ENCODE results near the gene PLXNA2.

Gene PLXNA2

GRCh38 chr1:208243967-208244916, at the start of gene PLXNA2:
Gene PLXNA2 (minus strand): TSS chr1:208244384. CDS start chr1:208217922, 26,462 bp downstream.
- no peak for DNase-seq (ENCODE audit: low spot score)

- DNase-seq (ENCODE audit: low spot score) = no peak
These were observed 48.7 kb upstream of the PLXNA2 start for GRCh38 chr1:208292908-208293307.

- DNase-seq (ENCODE audit: low spot score) = no peak
These were observed 47.9 kb upstream of the PLXNA2 start for GRCh38 chr1:208291923-208292711.

- DNase-seq (ENCODE audit: low spot score) = no peak
These were observed 46.9 kb upstream of the PLXNA2 start for GRCh38 chr1:208291129-208291528.

GRCh38 chr1:208289716-208290115, 45.5 kb upstream of the PLXNA2 start:
- DNase-seq (ENCODE audit: low spot score) = no peak

- DNase-seq (ENCODE audit: low spot score) = no peak
These were observed 44.3 kb upstream of the PLXNA2 start for GRCh38 chr1:208288495-208288894.

GRCh38 chr1:208280681-208281450, 36.7 kb upstream of the PLXNA2 start:
- DNase-seq (ENCODE audit: low spot score) = no peak

GRCh38 chr1:208279826-208280588, 35.8 kb upstream of the PLXNA2 start:
- DNase-seq (ENCODE audit: low spot score) = no peak

GRCh38 chr1:208278638-208279037, 34.5 kb upstream of the PLXNA2 start:
- DNase-seq (ENCODE audit: low spot score) = no peak

- no peak for DNase-seq (ENCODE audit: low spot score)
These were observed 32.7 kb upstream of the PLXNA2 start for GRCh38 chr1:208276757-208277435.

- no peak for DNase-seq (ENCODE audit: low spot score)
These were observed 30.9 kb upstream of the PLXNA2 start for GRCh38 chr1:208275083-208275482.

GRCh38 chr1:208273386-208274017, 29.3 kb upstream of the PLXNA2 start:
- no peak for DNase-seq (ENCODE audit: low spot score)

GRCh38 chr1:208272713-208273112, 28.5 kb upstream of the PLXNA2 start:
- DNase-seq (ENCODE audit: low spot score) = no peak

- no peak for DNase-seq (ENCODE audit: low spot score)
These were observed 28.1 kb upstream of the PLXNA2 start for GRCh38 chr1:208272311-208272710.

- DNase-seq (ENCODE audit: low spot score) = no peak
These were observed 27.1 kb upstream of the PLXNA2 start for GRCh38 chr1:208271236-208271635.

- no peak for DNase-seq (ENCODE audit: low spot score)
These were observed 26.5 kb upstream of the PLXNA2 start for GRCh38 chr1:208270651-208271141.

GRCh38 chr1:208269338-208269666, 25.1 kb upstream of the PLXNA2 start:
- no peak for DNase-seq (ENCODE audit: low spot score)

- DNase-seq (ENCODE audit: low spot score) = no peak
These were observed 24.6 kb upstream of the PLXNA2 start for GRCh38 chr1:208268541-208269337.

GRCh38 chr1:208265525-208265924, 21.3 kb upstream of the PLXNA2 start:
- DNase-seq (ENCODE audit: low spot score) = no peak

GRCh38 chr1:208265122-208265469, 20.9 kb upstream of the PLXNA2 start:
- no peak for DNase-seq (ENCODE audit: low spot score)

All from putamen (tissue), 1 donor.